DMS153 treated with DMSO at 0.1 percent for 48 hours (cell line): Measurements from ENCODE around the gene ADAT3.
A peak's percentile ranks its signal among the peaks of the same experiment; 100 is the strongest.

Experiments
- DNase-seq: peaks from one replicate; lab custom pipeline; 2025; ENCODE audit not compliant: unreplicated experiment; lab: John Stamatoyannopoulos, UW

The ADAT3 gene

GRCh38 chr19:1912760-1913505 lies 7.7 kb downstream of the ADAT3 start:
- no peak for DNase-seq

- DNase-seq: no peak
Observed at GRCh38 chr19:1913781-1914577, 8.8 kb downstream of the ADAT3 start.

- DNase-seq: no peak
Observed at GRCh38 chr19:1914826-1915341, 9.7 kb downstream of the ADAT3 start.

- DNase-seq: no peak
Observed at GRCh38 chr19:1917146-1917545, 11.9 kb downstream of the ADAT3 start.

GRCh38 chr19:1917926-1918325 lies 12.7 kb downstream of the ADAT3 start:
- no peak for DNase-seq

- no peak for DNase-seq
Observed at GRCh38 chr19:1918975-1919374, 13.8 kb downstream of the ADAT3 start.

GRCh38 chr19:1920644-1921043 lies 15.4 kb downstream of the ADAT3 start:
- DNase-seq: no peak

- no peak for DNase-seq
Observed at GRCh38 chr19:1921326-1921725, 16.1 kb downstream of the ADAT3 start.

GRCh38 chr19:1921825-1922224 lies 16.6 kb downstream of the ADAT3 start:
- DNase-seq: no peak

GRCh38 chr19:1922803-1923202 lies 17.6 kb downstream of the ADAT3 start:
- no peak for DNase-seq

- no peak for DNase-seq
Observed at GRCh38 chr19:1923319-1923718, 18.1 kb downstream of the ADAT3 start.

- DNase-seq: no peak
Observed at GRCh38 chr19:1924320-1924961, 19.2 kb downstream of the ADAT3 start.

GRCh38 chr19:1925544-1925943 lies 20.3 kb downstream of the ADAT3 start:
- no peak for DNase-seq

- DNase-seq: peak; percentile 5
Observed at GRCh38 chr19:1929021-1929742, 24.0 kb downstream of the ADAT3 start.

- DNase-seq: no peak
Observed at GRCh38 chr19:1931445-1931844, 26.2 kb downstream of the ADAT3 start.

- DNase-seq: no peak
Observed at GRCh38 chr19:1932395-1932794, 27.2 kb downstream of the ADAT3 start.

GRCh38 chr19:1933244-1933643 lies 28.0 kb downstream of the ADAT3 start:
- no peak for DNase-seq

GRCh38 chr19:1933942-1934341 lies 28.7 kb downstream of the ADAT3 start:
- no peak for DNase-seq

GRCh38 chr19:1935484-1936208 lies 30.4 kb downstream of the ADAT3 start:
- no peak for DNase-seq

- no peak for DNase-seq
Observed at GRCh38 chr19:1936430-1936829, 31.2 kb downstream of the ADAT3 start.
